K562 (cell line): ENCODE results near the gene INPP4B. TPM values are rescaled to one million over a fixed set of nuclear protein-coding genes. Genes with fewer than 3 reads are reported as not detected.

ENCODE experiments used
- ATAC-seq: fragments of 200-7000 bp; cut with Tn5 transposase; 3 replicates; pipeline ENCODE4 v1.9.1; 2020; ENCODE audit warnings: moderate library complexity
- BruUV-seq: library from RNA; stranded (reverse); fragments of 400-500 nt; replicated peaks from 2 replicates; lab custom pipeline; 2021; lab: Mats Ljungman, UMichigan
- CTCF ChIA-PET: fragments of 300-600 bp; formaldehyde crosslinking; extraction: SDS; loops from one replicate; lab custom pipeline; 2021; ENCODE audit warnings: low intra/inter-chr PET ratio; lab: Yijun Ruan, JAX
- POLR2A ChIA-PET: fragments of 300-600, 350-650 bp; sonication (Branson Sonifier 250); formaldehyde crosslinking; extraction: SDS; loops from one replicate; lab custom pipeline; 2021; ENCODE audit warnings: antibody characterized with exemption, inconsistent platforms; lab: Yijun Ruan, JAX
- DNase-seq, 4 experiments: peaks; one replicate each; pipeline versions ENCODE4 v3.0.0 to v3.0.0-alpha.2; 2011 to 2018; ENCODE audit warnings: low spot score in 3 of 4, mixed read lengths in 3 of 4; ENCODE audit errors: extremely low read depth in 1 of 4
- FAIRE-seq: peaks from 2 replicates; lab custom pipeline; 2011; peaks lifted over from hg19 to GRCh38; lab: Jason Lieb, UNC
- H2AFZ ChIP-seq: 2 replicates; pipeline ENCODE4 v1.6.0; 2011; ENCODE audit warnings: low read depth, low read length, control low read depth, inconsistent platforms
- H3K27ac ChIP-seq: fragments of 200-600 bp; 3 replicates; pipeline ENCODE4 v1.8.0; 2011; ENCODE audit warnings: low read depth, mild to moderate bottlenecking, control low read depth, inconsistent platforms, low read length, moderate library complexity, mixed read lengths; ENCODE audit errors: extremely low read depth
- H3K27me3 ChIP-seq, 2 experiments: fragments of 300-600 bp in 1 of 2; 2 replicates in 1 of 2; 3 replicates in 1 of 2; pipeline versions ENCODE4 v1.6.0 to v1.8.0; 2011; ENCODE audit warnings: inconsistent platforms in 2 of 2, low read length in 2 of 2, mild to moderate bottlenecking in 1 of 2, mixed read lengths in 1 of 2, moderate library complexity in 1 of 2; ENCODE audit not compliant: control insufficient read depth in 2 of 2, insufficient read depth in 2 of 2
- H3K36me3 ChIP-seq: fragments of 300-600 bp; 3 replicates; pipeline ENCODE4 v1.8.0; 2011; ENCODE audit warnings: mild to moderate bottlenecking, low read length, inconsistent platforms; ENCODE audit not compliant: control insufficient read depth, insufficient read depth
- H3K4me1 ChIP-seq, 2 experiments: fragments of 200-600 bp in 1 of 2; replicated peaks in 1 of 2; 2 replicates in 1 of 2; 3 replicates in 1 of 2; pipeline versions ENCODE4 v1.5.1 to v1.8.0; 2011; ENCODE audit warnings: inconsistent platforms in 2 of 2, low read length in 2 of 2, mild to moderate bottlenecking in 1 of 2, mixed read lengths in 1 of 2, moderate library complexity in 1 of 2; ENCODE audit not compliant: control insufficient read depth in 2 of 2, insufficient read depth in 2 of 2
- H3K4me2 ChIP-seq: 2 replicates; pipeline ENCODE4 v1.6.1; 2011; ENCODE audit warnings: low read length, control low read depth, inconsistent platforms, mixed read lengths; ENCODE audit not compliant: insufficient read depth
- H3K4me3 ChIP-seq: fragments of 200-600 bp; sonication (generic), shearing (Covaris generic); 2 replicates; pipeline ENCODE4 v1.5.1; 2016; ENCODE audit warnings: control low read depth, inconsistent platforms
- H3K79me2 ChIP-seq: fragments of 200-600 bp; 3 replicates; pipeline ENCODE4 v1.8.0; 2011; ENCODE audit warnings: low read length, inconsistent platforms; ENCODE audit not compliant: control insufficient read depth, insufficient read depth
- H3K9ac ChIP-seq, 2 experiments: 2 replicates each; pipeline versions ENCODE4 v1.6.0 to v1.6.1; 2011; ENCODE audit warnings: low read depth in 2 of 2, low read length in 2 of 2, control low read depth in 1 of 2, inconsistent platforms in 1 of 2, mild to moderate bottlenecking in 1 of 2, mixed read lengths in 1 of 2; ENCODE audit not compliant: insufficient read depth in 1 of 2
- H3K9me1 ChIP-seq: one replicate; pipeline ENCODE4 v1.6.0; 2011; ENCODE audit warnings: inconsistent platforms, mild to moderate bottlenecking, low read length, moderate library complexity; ENCODE audit not compliant: control insufficient read depth, insufficient read depth
- H3K9me3 ChIP-seq: replicated peaks from 2 replicates; pipeline ENCODE4 v1.5.1; 2011; ENCODE audit warnings: low read depth, low read length, inconsistent platforms; ENCODE audit not compliant: control insufficient read depth, insufficient read depth
- H4K20me1 ChIP-seq: replicated peaks from 2 replicates; pipeline ENCODE4 v1.6.1; 2011; ENCODE audit warnings: low read length, inconsistent platforms, mixed read lengths; ENCODE audit not compliant: control insufficient read depth, insufficient read depth
- GABPA ChIP-seq: fragments of 200-800 bp; sonication (Bioruptor generic); conservative IDR thresholded peaks from 2 replicates; pipeline ENCODE4 v1.6.1; 2016; ENCODE audit warnings: low read depth, missing genetic modification characterization, missing compliant biosample characterization
- SIX5 ChIP-seq, 2 experiments: IDR thresholded peaks; 2 replicates each; pipeline ENCODE4 v1.6.1; 2011; ENCODE audit warnings: low read length in 2 of 2, borderline replicate concordance in 1 of 2, low read depth in 1 of 2, mild to moderate bottlenecking in 1 of 2, moderate library complexity in 1 of 2; ENCODE audit not compliant: insufficient read depth in 1 of 2
- WGBS: fragments of 100-300 bp; shearing (Covaris generic); methylation state at CpG from one replicate; pipeline ENCODE4 v1.1.6; 2016; ENCODE audit warnings: low coverage, mixed read lengths; ENCODE audit not compliant: insufficient coverage; ENCODE audit errors: missing lambda C conversion rate; 5-methylcytosine and 5-hydroxymethylcytosine counted together
- in situ Hi-C: fragments of 300-500 bp; cut with MboI; formaldehyde crosslinking; loops from 4 replicates; pipeline ENCODE4 v1.15.0; 2018; ENCODE audit warnings: inconsistent platforms, mixed read lengths
- intact Hi-C: fragments of 100-400 bp; cut with micrococcal nuclease; formaldehyde crosslinking; loops from 2 replicates; pipeline ENCODE4 v1.14.2; 2022
- polyA plus RNA-seq, 8 experiments: library from polyadenylated mRNA; depleted of rRNA in 4 of 8; stranded (reverse) in 5 of 8; unstranded in 3 of 8; fragments of >200 nt; fragmentation: Nextera tagmentation in 2 of 8; fragmentation: Illumina TruSeq in 1 of 8; extraction: Ambion mirVana in 2 of 8; extraction: Trizol in 1 of 8; gene quantifications; 2 replicates each; pipeline versions ENCODE4 v1.2.1 to v1.2.3, GENCODE V29; 2011 to 2014; ENCODE audit warnings: inconsistent platforms in 1 of 8, missing spikeins in 1 of 8
- total RNA-seq, 7 experiments: library from RNA; depleted of rRNA in 6 of 7; stranded (reverse); fragments of >200 nt in 6 of 7; fragmentation: Illumina TruSeq in 2 of 7; extraction: Trizol in 2 of 7; gene quantifications; 2 replicates each; pipeline versions ENCODE4 v1.2.1 to v1.2.3, GENCODE V29; 2011 to 2021; ENCODE audit warnings: low replicate concordance in 1 of 7
- TF ChIP-seq, protein P1 (sequence below): sonication (generic); formaldehyde crosslinking; IDR thresholded peaks from 2 replicates; pipeline ENCODE4 v1.8.1; 2023; ENCODE audit warnings: mild to moderate bottlenecking, missing genetic modification reagents

Gene INPP4B
- total and polyA plus RNA-seq, 9 of the 15 experiments (the other 6 are each of a cell fraction or from before 2014, with no cell fraction given): 0.04 to 0.11 TPM; not detected in 7

DNA sequence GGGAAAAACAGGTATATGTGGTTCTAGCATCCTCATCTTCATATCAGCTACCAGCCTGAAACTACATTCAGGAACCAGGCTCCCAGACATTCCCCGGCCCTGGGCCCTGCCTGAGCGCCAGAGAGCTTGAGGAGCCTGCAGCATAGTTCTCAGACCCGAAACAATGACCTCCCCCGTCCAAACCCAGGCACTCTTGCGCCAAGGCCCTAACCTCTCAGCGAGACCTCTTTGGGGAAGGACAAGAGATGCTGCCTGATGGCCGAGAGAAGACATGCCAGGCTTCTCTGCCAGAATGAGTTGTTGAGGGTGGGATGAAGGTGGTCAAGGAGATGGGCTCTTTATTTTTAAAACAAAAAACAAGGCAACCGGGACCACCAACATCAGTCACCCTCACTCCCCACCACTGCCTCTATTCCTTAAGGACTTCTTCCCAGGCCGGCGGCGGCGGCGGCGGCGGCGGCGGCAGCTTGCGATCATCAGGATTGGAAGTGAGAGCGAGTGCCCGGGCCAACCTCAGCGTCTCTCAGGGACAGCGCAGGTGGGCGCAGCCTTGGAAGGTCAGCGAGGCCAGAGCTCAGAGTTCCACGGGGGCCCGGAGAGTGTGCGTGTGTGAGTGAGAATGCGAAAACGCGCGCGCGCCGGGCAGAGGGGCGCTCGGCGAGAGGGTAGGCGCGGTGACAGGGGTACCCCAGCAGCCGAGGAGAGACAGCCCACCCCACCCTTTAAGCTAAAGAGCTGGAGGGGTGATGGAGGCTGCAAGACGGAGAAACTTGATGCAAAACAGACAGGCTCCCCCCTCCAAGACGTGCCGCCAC is 601 bp downstream of the INPP4B start:
- H2AFZ ChIP-seq: no peak overlapping the region
- H4K20me1 ChIP-seq: no peaks in the 10 kb centered on the region
- H3K9ac ChIP-seq: no peak overlapping the region
- H3K27ac ChIP-seq: no peak overlapping the region
- TF ChIP-seq SIX5 (IDR thresholded peaks at IDR 0.05; ENCODE audit: borderline replicate concordance in 1 of 2, insufficient read depth in 1 of 2, low read depth in 1 of 2, low read length in 2 of 2): no peak
- no peak for TF ChIP-seq GABPA (tag)
- no peak overlapping the region for H3K4me2 ChIP-seq
- intact Hi-C loops: loop anchor here (5.0 to 10.0 kb wide), 2 partner anchors 1541 to 1688 kb away; no protein-coding TSS in a partner anchor
- no peak overlapping the region for H3K4me3 ChIP-seq
- H3K36me3 ChIP-seq: no peaks in the 10 kb centered on the region
- no peaks in the 10 kb centered on the region for H3K9me1 ChIP-seq
- ChIA-PET CTCF (no interaction called here), POLR2A (no interaction called here)
- H3K9me3 ChIP-seq: no peaks in the 10 kb centered on the region
- no peak for ATAC-seq
- in situ Hi-C loops: no loop called here
- WGBS: 20% methylated on average over 22 of the region's 43 CpGs
- peaks cover 0 to 6% of the 10 kb centered on the region in 2 experiments; a peak in 1 of 5 replicates for H3K4me1 ChIP-seq
- H3K27me3 ChIP-seq: no peaks in the 10 kb centered on the region
- no TSS peak for BruUV-seq
- no peak for DNase-seq
- no peak for FAIRE-seq
- no peaks in the 10 kb centered on the region for H3K79me2 ChIP-seq

DNA sequence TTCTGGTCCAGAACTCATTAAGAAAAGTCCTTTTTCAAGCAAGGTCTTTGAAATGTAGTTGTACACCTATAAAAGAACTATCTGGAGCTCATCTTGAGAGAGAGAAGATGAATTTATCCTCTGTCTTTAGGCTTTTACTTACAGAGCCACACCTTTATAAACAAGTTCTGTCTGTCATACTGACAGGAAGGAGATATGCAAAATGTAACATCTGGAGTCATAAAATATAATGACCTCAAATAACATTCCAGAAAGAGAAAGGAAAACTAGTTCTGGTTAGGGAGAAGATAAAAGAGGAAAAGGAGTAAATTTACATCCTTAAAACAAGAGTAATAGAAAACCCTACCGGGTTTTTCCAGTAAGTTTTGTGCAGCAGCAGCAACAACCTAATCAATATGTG is 1.3 kb downstream of the INPP4B start:
- in situ Hi-C loops: no loop called here
- H3K4me2 ChIP-seq: no peak overlapping the region
- H3K79me2 ChIP-seq: no peaks in the 10 kb centered on the region
- H2AFZ ChIP-seq: no peak overlapping the region
- 0% methylated on average over 1 of the region's 1 CpG for WGBS
- DNase-seq (no peak), ATAC-seq (no peak), FAIRE-seq (no peak)
- BruUV-seq: no TSS peak
- H3K27ac ChIP-seq: no peak overlapping the region
- H3K9me3 ChIP-seq: no peaks in the 10 kb centered on the region
- H3K27me3 ChIP-seq: no peaks in the 10 kb centered on the region
- H4K20me1 ChIP-seq: no peaks in the 10 kb centered on the region
- H3K9ac ChIP-seq: no peak overlapping the region
- intact Hi-C loops: loop anchor here (5.0 to 10.0 kb wide), 3 partner anchors 717 to 1687 kb away; no protein-coding TSS in a partner anchor
- H3K4me3 ChIP-seq: no peak overlapping the region
- POLR2A ChIA-PET: no interaction called here
- CTCF ChIA-PET: no interaction called here
- TF ChIP-seq, protein P1, sequence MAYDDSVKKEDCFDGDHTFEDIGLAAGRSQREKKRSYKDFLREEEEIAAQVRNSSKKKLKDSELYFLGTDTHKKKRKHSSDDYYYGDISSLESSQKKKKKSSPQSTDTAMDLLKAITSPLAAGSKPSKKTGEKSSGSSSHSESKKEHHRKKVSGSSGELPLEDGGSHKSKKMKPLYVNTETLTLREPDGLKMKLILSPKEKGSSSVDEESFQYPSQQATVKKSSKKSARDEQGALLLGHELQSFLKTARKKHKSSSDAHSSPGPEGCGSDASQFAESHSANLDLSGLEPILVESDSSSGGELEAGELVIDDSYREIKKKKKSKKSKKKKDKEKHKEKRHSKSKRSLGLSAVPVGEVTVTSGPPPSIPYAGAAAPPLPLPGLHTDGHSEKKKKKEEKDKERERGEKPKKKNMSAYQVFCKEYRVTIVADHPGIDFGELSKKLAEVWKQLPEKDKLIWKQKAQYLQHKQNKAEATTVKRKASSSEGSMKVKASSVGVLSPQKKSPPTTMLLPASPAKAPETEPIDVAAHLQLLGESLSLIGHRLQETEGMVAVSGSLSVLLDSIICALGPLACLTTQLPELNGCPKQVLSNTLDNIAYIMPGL: no peak
- peaks cover 0 to 6% of the 10 kb centered on the region in 2 experiments; a peak in 1 of 5 replicates for H3K4me1 ChIP-seq
- H3K9me1 ChIP-seq: no peaks in the 10 kb centered on the region
- H3K36me3 ChIP-seq: no peaks in the 10 kb centered on the region
